NCI-H146 treated with DMSO at 0.1 percent for 48 hours (cell line): ENCODE measurements around the gene SPATS2L.

Source experiments
- DNase-seq: peaks from one replicate; lab custom pipeline; 2025; ENCODE audit not compliant: unreplicated experiment; lab: John Stamatoyannopoulos, UW

Gene SPATS2L

GRCh38 chr2:200297100-200297499 lies 9.4 kb upstream of the SPATS2L start:
- no peak for DNase-seq

- DNase-seq: no peak
Measured at GRCh38 chr2:200297989-200298388, 8.5 kb upstream of the SPATS2L start.

- DNase-seq: no peak
Measured at GRCh38 chr2:200298816-200299215, 7.7 kb upstream of the SPATS2L start.

GRCh38 chr2:200300065-200300464 lies 6.4 kb upstream of the SPATS2L start:
- DNase-seq: no peak

- no peak for DNase-seq
Measured at GRCh38 chr2:200300638-200301314, 5.7 kb upstream of the SPATS2L start.

GRCh38 chr2:200301953-200302858 lies 4.3 kb upstream of the SPATS2L start:
- DNase-seq: no peak

GRCh38 chr2:200302940-200303727 lies 3.4 kb upstream of the SPATS2L start:
- no peak for DNase-seq

GRCh38 chr2:200305797-200306195 lies 697 bp upstream of the SPATS2L start:
- DNase-seq: no peak

GRCh38 chr2:200306931-200307723 lies 634 bp downstream of the SPATS2L start:
- DNase-seq: peak; percentile 2

- no peak for DNase-seq
Measured at GRCh38 chr2:200307724-200308545, 1.4 kb downstream of the SPATS2L start.

- no peak for DNase-seq
Measured at GRCh38 chr2:200308546-200309295, 2.2 kb downstream of the SPATS2L start.

- DNase-seq: no peak
Measured at GRCh38 chr2:200309296-200310049, 3.0 kb downstream of the SPATS2L start.

- no peak for DNase-seq
Measured at GRCh38 chr2:200310545-200310971, 4.1 kb downstream of the SPATS2L start.

GRCh38 chr2:200311139-200311538 lies 4.6 kb downstream of the SPATS2L start:
- DNase-seq: no peak

GRCh38 chr2:200314976-200315567 lies 8.6 kb downstream of the SPATS2L start:
- DNase-seq: no peak

- DNase-seq: no peak
Measured at GRCh38 chr2:200317975-200318374, 11.5 kb downstream of the SPATS2L start.

GRCh38 chr2:200318940-200319435 lies 12.5 kb downstream of the SPATS2L start:
- DNase-seq: no peak
